Caco-2 (cell line): ENCODE results near the gene RAD23A. TPM values are rescaled to one million over a fixed set of nuclear protein-coding genes. Genes with fewer than 3 reads are reported as not detected.
"Not testable (repeated sequence)": the region's sequence is repeated elsewhere in the genome, so short reads cannot be mapped to it uniquely, and the experiment has no call there.

Source experiments
- BruUV-seq: library from RNA; stranded (reverse); fragments of 400-500 nt; replicated peaks from 2 replicates; lab custom pipeline; 2021; lab: Mats Ljungman, UMichigan
- CTCF ChIA-PET: fragments of 300-600 bp; sonication (Branson Sonifier 250); formaldehyde crosslinking; loops from one replicate; lab custom pipeline; 2022; ENCODE audit warnings: antibody characterized with exemption; lab: Charles Lee
- POLR2A ChIA-PET: fragments of 300-600 bp; sonication (Branson Sonifier 250); formaldehyde crosslinking; loops from one replicate; lab custom pipeline; 2022; ENCODE audit warnings: antibody characterized with exemption; lab: Charles Lee
- DNase-seq, 2 experiments: peaks; one replicate each; pipeline versions ENCODE4 v3.0.0 to v3.0.0-alpha.2; 2020 to 2022
- H3K27me3 ChIP-seq: replicated peaks from 2 replicates; pipeline ENCODE4 v1.6.0; 2011; ENCODE audit warnings: low read length; ENCODE audit not compliant: control insufficient read depth, insufficient read depth
- H3K36me3 ChIP-seq: 2 replicates; pipeline ENCODE4 v1.5.1; 2011; ENCODE audit warnings: low read length; ENCODE audit not compliant: control insufficient read depth, insufficient read depth
- H3K4me1 ChIP-seq: fragments of 250-450 bp; sonication (Bioruptor Pico); 2 replicates; pipeline ENCODE4 v1.5.1; 2020; ENCODE audit warnings: mild to moderate bottlenecking
- H3K4me3 ChIP-seq: 2 replicates; pipeline ENCODE4 v1.5.1; 2011; ENCODE audit warnings: low read depth, mild to moderate bottlenecking, control low read depth, low read length
- H3K9me3 ChIP-seq: fragments of 250-450 bp; sonication (Bioruptor Pico); 2 replicates; pipeline ENCODE4 v1.5.1; 2020; ENCODE audit warnings: mild to moderate bottlenecking, moderate library complexity
- H3K27ac Mint-ChIP-seq: one replicate; pipeline ENCODE4 v1.8.0; 2022; ENCODE audit warnings: mixed read lengths; ENCODE audit not compliant: unreplicated experiment
- H3K27me3 Mint-ChIP-seq: one replicate; pipeline ENCODE4 v1.8.0; 2022; ENCODE audit warnings: mixed read lengths; ENCODE audit not compliant: insufficient read depth, unreplicated experiment
- H3K36me3 Mint-ChIP-seq: one replicate; pipeline ENCODE4 v1.8.0; 2022; ENCODE audit warnings: mild to moderate bottlenecking, mixed read lengths; ENCODE audit not compliant: insufficient read depth, unreplicated experiment
- H3K4me1 Mint-ChIP-seq: one replicate; pipeline ENCODE4 v1.8.0; 2022; ENCODE audit warnings: low read depth, mixed read lengths; ENCODE audit not compliant: unreplicated experiment
- H3K4me3 Mint-ChIP-seq: one replicate; pipeline ENCODE4 v1.8.0; 2022; ENCODE audit warnings: mild to moderate bottlenecking, moderate library complexity, mixed read lengths; ENCODE audit not compliant: unreplicated experiment
- H3K9me3 Mint-ChIP-seq: one replicate; pipeline ENCODE4 v1.8.0; 2022; ENCODE audit warnings: mixed read lengths; ENCODE audit not compliant: unreplicated experiment
- intact Hi-C: fragments of 100-400 bp; cut with micrococcal nuclease; formaldehyde crosslinking; loops from one replicate; pipeline ENCODE4 v1.10.0; 2022; ENCODE audit not compliant: unreplicated experiment
- total RNA-seq: library from RNA; stranded (reverse); gene quantifications from 2 replicates; pipeline ENCODE4 v1.2.3, GENCODE V29; 2022
- TF ChIP-seq, protein P1 (sequence below), 2 experiments: fragments of 200-600 bp in 1 of 2; IDR thresholded peaks; 1 replicate in 1 of 2; 2 replicates in 1 of 2; pipeline versions ENCODE4 v1.5.1 to v1.8.0; 2011 to 2022; ENCODE audit warnings: antibody characterized with exemption in 1 of 2, control low read depth in 1 of 2, inconsistent platforms in 1 of 2, low read depth in 1 of 2, low read length in 1 of 2, mild to moderate bottlenecking in 1 of 2, moderate library complexity in 1 of 2; ENCODE audit not compliant: insufficient read depth in 1 of 2, severe bottlenecking in 1 of 2, unreplicated experiment in 1 of 2

RAD23A gene
- total RNA-seq, 1 experiment from 2014 or later: 102 TPM

DNA sequence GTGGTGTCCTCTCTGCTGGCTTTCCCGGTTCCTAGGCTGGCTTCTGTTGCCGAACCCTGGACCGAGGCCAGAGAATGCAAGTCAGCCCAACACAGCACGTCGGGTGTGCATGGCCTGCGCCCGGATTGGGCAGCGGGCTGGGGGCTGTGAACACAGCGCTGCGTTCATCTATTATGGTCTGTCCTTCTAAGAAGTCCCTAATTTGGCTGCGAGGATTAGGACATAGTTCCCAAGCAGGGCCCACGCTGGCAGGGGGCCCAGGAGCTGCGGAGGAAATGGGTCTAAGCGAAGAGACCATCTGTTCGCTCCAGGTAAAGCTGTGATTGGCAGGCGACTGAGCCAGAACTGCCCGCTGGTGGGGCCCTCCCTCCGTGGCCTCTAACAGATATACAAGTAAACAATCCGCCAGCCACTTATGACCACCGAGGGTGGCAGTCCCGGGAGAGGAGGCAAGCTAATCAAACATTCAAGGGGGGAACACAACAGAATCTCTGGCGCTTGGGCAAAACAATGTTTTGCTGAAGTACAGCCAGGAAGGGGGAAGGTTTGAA lies 32.6 kb upstream of the RAD23A start:
- Mint-ChIP-seq H3K4me3 (no peak overlapping the region), H3K4me1 (no peaks in the 10 kb centered on the region), H3K27me3 (no peaks in the 10 kb centered on the region), H3K36me3 (peaks cover 1% of the 10 kb centered on the region), H3K9me3 (no peaks in the 10 kb centered on the region), H3K27ac (no peak overlapping the region)
- TF ChIP-seq, protein P1, sequence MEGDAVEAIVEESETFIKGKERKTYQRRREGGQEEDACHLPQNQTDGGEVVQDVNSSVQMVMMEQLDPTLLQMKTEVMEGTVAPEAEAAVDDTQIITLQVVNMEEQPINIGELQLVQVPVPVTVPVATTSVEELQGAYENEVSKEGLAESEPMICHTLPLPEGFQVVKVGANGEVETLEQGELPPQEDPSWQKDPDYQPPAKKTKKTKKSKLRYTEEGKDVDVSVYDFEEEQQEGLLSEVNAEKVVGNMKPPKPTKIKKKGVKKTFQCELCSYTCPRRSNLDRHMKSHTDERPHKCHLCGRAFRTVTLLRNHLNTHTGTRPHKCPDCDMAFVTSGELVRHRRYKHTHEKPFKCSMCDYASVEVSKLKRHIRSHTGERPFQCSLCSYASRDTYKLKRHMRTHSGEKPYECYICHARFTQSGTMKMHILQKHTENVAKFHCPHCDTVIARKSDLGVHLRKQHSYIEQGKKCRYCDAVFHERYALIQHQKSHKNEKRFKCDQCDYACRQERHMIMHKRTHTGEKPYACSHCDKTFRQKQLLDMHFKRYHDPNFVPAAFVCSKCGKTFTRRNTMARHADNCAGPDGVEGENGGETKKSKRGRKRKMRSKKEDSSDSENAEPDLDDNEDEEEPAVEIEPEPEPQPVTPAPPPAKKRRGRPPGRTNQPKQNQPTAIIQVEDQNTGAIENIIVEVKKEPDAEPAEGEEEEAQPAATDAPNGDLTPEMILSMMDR (IDR thresholded peaks at IDR 0.05; ENCODE audit: insufficient read depth in 1 of 2, low read depth in 1 of 2, low read length in 1 of 2, severe bottlenecking in 1 of 2, unreplicated experiment in 1 of 2): no peak
- ChIA-PET CTCF (no interaction called here), POLR2A (no interaction called here)
- no peaks in the 10 kb centered on the region for H3K9me3 ChIP-seq
- no peaks in the 10 kb centered on the region for H3K27me3 ChIP-seq
- intact Hi-C loops: no loop called here
- no peaks in the 10 kb centered on the region for H3K4me1 ChIP-seq
- H3K36me3 ChIP-seq: no peaks in the 10 kb centered on the region
- no peak overlapping the region for H3K4me3 ChIP-seq
- BruUV-seq: no TSS peak
- DNase-seq: no peak

DNA sequence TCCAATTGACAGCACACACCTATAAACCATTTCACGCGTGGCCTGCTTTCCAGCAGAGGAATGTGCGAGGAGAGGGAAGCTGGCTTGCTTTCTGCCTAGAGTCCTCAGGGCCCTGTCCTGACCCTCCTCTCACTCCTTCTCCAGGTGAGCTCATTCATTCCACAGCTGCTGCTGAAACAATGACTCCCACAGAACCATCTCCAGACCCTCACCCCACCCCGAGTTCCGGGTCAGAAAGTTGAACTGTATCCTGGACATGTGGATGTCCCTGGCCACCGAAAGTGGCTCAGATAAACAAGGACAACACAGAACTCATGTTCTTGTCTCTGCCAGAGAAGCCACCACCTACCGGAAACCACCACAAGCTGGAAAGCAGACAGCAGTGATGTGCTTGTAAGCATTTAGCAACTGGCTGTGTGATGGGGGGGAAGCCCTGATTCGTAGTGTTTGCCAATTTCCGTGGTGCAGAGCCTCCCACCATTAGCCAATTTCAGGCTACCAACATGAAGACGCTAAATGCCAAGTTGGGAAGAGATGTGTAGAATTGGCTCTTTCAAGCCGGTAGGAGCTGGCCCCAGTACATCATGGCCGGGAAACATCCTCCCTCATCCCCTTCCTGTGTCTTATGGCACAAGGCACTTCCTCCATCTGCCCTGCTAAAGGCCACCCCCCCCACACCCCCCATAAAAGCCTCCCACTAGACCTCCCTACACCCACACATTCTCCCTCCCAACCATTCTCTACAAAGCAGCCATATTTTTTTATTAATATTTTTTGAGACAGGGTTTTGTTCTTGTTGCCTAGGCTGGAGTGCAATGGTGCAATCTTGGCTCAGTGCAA lies 31.6 kb upstream of the RAD23A start:
- BruUV-seq: no TSS peak
- H3K9me3 ChIP-seq: no peaks in the 10 kb centered on the region
- TF ChIP-seq, protein P1 (IDR thresholded peaks at IDR 0.05; ENCODE audit: insufficient read depth in 1 of 2, low read depth in 1 of 2, low read length in 1 of 2, severe bottlenecking in 1 of 2, unreplicated experiment in 1 of 2): no peak
- no peaks in the 10 kb centered on the region for H3K27me3 Mint-ChIP-seq
- H3K27me3 ChIP-seq: no peaks in the 10 kb centered on the region
- H3K9me3 Mint-ChIP-seq: no peaks in the 10 kb centered on the region
- H3K36me3 Mint-ChIP-seq: peaks cover 11% of the 10 kb centered on the region
- H3K36me3 ChIP-seq: no peaks in the 10 kb centered on the region
- no peak overlapping the region for H3K27ac Mint-ChIP-seq
- H3K4me1 Mint-ChIP-seq: no peaks in the 10 kb centered on the region
- intact Hi-C loops: no loop called here
- no peak for DNase-seq
- POLR2A ChIA-PET: no interaction called here
- CTCF ChIA-PET: no interaction called here
- no peak overlapping the region for H3K4me3 Mint-ChIP-seq
- no peaks in the 10 kb centered on the region for H3K4me1 ChIP-seq
- no peak overlapping the region for H3K4me3 ChIP-seq

DNA sequence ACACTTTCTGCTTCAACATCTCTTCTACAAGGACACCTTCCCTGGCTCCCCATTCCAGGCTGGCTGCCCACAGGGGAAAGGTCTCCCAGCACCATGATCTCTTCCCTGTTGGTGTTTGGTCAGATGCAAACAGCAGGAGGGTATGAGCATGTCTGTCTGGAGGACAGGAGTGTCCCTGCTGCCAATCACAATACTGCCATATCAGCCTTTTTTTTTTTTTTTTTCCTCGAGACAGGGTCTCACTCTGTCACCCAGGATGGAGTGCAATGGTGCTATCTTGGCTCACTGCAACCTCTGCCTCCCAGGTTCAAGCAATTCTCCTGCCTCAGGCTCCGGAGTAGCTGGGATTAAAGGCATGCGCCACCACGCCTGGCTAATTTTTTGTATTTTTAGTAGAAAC lies 29.8 kb upstream of the RAD23A start:
- BruUV-seq, H3K9me3 Mint-ChIP-seq, H3K4me1 ChIP-seq, H3K4me3 ChIP-seq, H3K4me1 Mint-ChIP-seq, POLR2A ChIA-PET, H3K27me3 ChIP-seq, H3K36me3 ChIP-seq, DNase-seq, intact Hi-C loops, H3K4me3 Mint-ChIP-seq, H3K27me3 Mint-ChIP-seq, H3K9me3 ChIP-seq, H3K27ac Mint-ChIP-seq: not testable (repeated sequence)
- H3K36me3 Mint-ChIP-seq: peaks cover 29% of the 10 kb centered on the region
- CTCF ChIA-PET: interaction anchor here (0.7 kb wide), 1 partner anchor 31 kb away, joined by 7 read pairs; no protein-coding TSS in a partner anchor
